Cardiac fibroblast (primary cell): ENCODE results near the gene PLEKHB2.

Experiments
- DNase-seq, 2 donors: peaks; one replicate each; pipeline versions ENCODE4 v3.0.0 to v3.0.0-alpha.2; 2010; ENCODE audit warnings: low read depth in 2 of 2
- H3K4me3 ChIP-seq, 2 donors: replicated peaks in 1 of 2; 1 replicate in 1 of 2; 2 replicates in 1 of 2; pipeline ENCODE4 v1.5.1; 2011; ENCODE audit warnings: low read depth in 2 of 2, low read length in 2 of 2, mild to moderate bottlenecking in 2 of 2, moderate library complexity in 1 of 2
- CTCF ChIP-seq: IDR thresholded peaks from one replicate; pipeline ENCODE4 v1.5.1; 2011; ENCODE audit warnings: low read depth, mild to moderate bottlenecking, low read length, inconsistent platforms

PLEKHB2 gene

DNA sequence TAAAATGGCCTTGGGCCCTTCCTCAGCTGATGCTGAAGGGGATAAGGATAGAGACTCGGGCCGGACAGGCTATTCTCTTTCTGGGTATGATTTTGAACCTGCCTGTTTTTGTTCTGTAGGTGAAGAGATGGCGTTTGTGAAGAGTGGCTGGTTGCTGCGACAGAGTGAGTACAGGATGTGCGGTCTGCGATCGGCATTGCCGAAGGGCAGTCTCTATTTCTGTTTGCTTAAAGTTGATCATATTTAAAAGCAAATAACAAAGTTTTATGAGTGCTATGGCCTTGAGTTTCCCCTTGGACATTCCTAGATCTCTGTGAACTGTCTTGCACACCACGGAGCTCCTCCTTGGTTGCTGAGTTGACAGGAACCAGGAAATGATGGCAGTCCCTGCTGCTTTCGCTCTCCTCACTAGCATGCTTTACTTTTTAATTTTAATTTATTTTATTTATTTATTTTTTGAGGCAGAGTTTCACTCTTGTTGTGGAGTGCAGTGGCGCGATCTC lies 15.7 kb downstream of the PLEKHB2 start:
- no peak overlapping the region for H3K4me3 ChIP-seq
- TF ChIP-seq CTCF, result no peak
- no peak for DNase-seq

GRCh38 chr2:131121464-131121863 lies 16.3 kb downstream of the PLEKHB2 start:
- no peak for DNase-seq
- no peak overlapping the region for H3K4me3 ChIP-seq
- TF ChIP-seq CTCF, result no peak

- no peak overlapping the region for H3K4me3 ChIP-seq
- DNase-seq, result no peak
- no peak for TF ChIP-seq CTCF
Observed at GRCh38 chr2:131122496-131122895, 17.4 kb downstream of the PLEKHB2 start.

- no peak overlapping the region for H3K4me3 ChIP-seq
- TF ChIP-seq CTCF, result no peak
- DNase-seq, result no peak
Observed at GRCh38 chr2:131123192-131123591, 18.1 kb downstream of the PLEKHB2 start.

- H3K4me3 ChIP-seq, result no peak overlapping the region
- no peak for DNase-seq
- TF ChIP-seq CTCF, result no peak
Observed at GRCh38 chr2:131125195-131125757, 20.1 kb downstream of the PLEKHB2 start.

- DNase-seq, result no peak
- TF ChIP-seq CTCF, result no peak
- no peak overlapping the region for H3K4me3 ChIP-seq
Observed at GRCh38 chr2:131126436-131126835, 21.3 kb downstream of the PLEKHB2 start.

- H3K4me3 ChIP-seq, result no peak overlapping the region
- no peak for DNase-seq
- TF ChIP-seq CTCF, result no peak
Observed at GRCh38 chr2:131127076-131127475, 21.9 kb downstream of the PLEKHB2 start.
